Liver (tissue), 9 donors: ENCODE results near the gene DENND4A. TPM values are rescaled to one million over a fixed set of nuclear protein-coding genes. Genes with fewer than 3 reads are reported as not detected.

Experiments used
- DNase-seq: peaks from one replicate; pipeline ENCODE4 v3.0.0-alpha.2; 2017; ENCODE audit warnings: low spot score
- H3K27ac ChIP-seq, 2 donors: one replicate each; pipeline ENCODE4 v1.7.0; 2013; ENCODE audit warnings: inconsistent platforms in 2 of 2, low read length in 2 of 2, control low read depth in 1 of 2, low read depth in 1 of 2, mild to moderate bottlenecking in 1 of 2
- H3K27me3 ChIP-seq, 4 donors: one replicate each; pipeline versions ENCODE4 v1.6.1 to v1.7.0; 2013; ENCODE audit warnings: low read length in 3 of 4, inconsistent platforms in 1 of 4, mild to moderate bottlenecking in 1 of 4, moderate library complexity in 1 of 4; ENCODE audit not compliant: control insufficient read depth in 4 of 4, insufficient read depth in 4 of 4
- H3K36me3 ChIP-seq, 4 donors: one replicate each; pipeline versions ENCODE4 v1.6.1 to v1.7.0; 2013; ENCODE audit warnings: low read length in 3 of 4, mild to moderate bottlenecking in 3 of 4, low read depth in 1 of 4, moderate library complexity in 1 of 4; ENCODE audit not compliant: control insufficient read depth in 4 of 4, insufficient read depth in 3 of 4
- H3K4me1 ChIP-seq, 4 donors: one replicate each; pipeline versions ENCODE4 v1.6.1 to v1.7.0; 2013; ENCODE audit warnings: low read length in 3 of 4, mild to moderate bottlenecking in 3 of 4, moderate library complexity in 1 of 4; ENCODE audit not compliant: control insufficient read depth in 4 of 4, insufficient read depth in 4 of 4
- H3K4me3 ChIP-seq, 3 donors: one replicate each; pipeline versions ENCODE4 v1.6.1 to v1.7.0; 2013; ENCODE audit warnings: low read length in 3 of 3, control low read depth in 1 of 3, low read depth in 1 of 3, mild to moderate bottlenecking in 1 of 3
- H3K9ac ChIP-seq, 2 donors: one replicate each; pipeline ENCODE4 v1.7.0; 2013; ENCODE audit warnings: low read length in 2 of 2, mild to moderate bottlenecking in 2 of 2, moderate library complexity in 2 of 2, control low read depth in 1 of 2, low read depth in 1 of 2
- H3K9me3 ChIP-seq, 4 donors: one replicate each; pipeline versions ENCODE4 v1.6.1 to v1.7.0; 2013; ENCODE audit warnings: low read length in 3 of 4; ENCODE audit not compliant: control insufficient read depth in 4 of 4
- CTCF ChIP-seq: fragments of 150-350 bp; IDR thresholded peaks from 2 replicates; pipeline ENCODE4 v1.5.1; 2017; ENCODE audit warnings: improper control_type of control experiment, low read depth, low read length; ENCODE audit not compliant: missing input control
- EGR1 ChIP-seq, 2 donors: IDR thresholded peaks; 2 replicates each; pipeline ENCODE4 v1.6.1; 2016 to 2018; ENCODE audit warnings: antibody characterized with exemption in 2 of 2, low read depth in 2 of 2
- FOXA1 ChIP-seq: IDR thresholded peaks from 2 replicates; pipeline ENCODE4 v1.6.1; 2016; ENCODE audit warnings: antibody characterized with exemption
- FOXA2 ChIP-seq: IDR thresholded peaks from 2 replicates; pipeline ENCODE4 v1.6.1; 2016; ENCODE audit warnings: antibody characterized with exemption
- GABPA ChIP-seq, 2 donors: IDR thresholded peaks in 1 of 2; conservative IDR thresholded peaks in 1 of 2; 2 replicates each; pipeline ENCODE4 v1.6.1; 2016; ENCODE audit warnings: antibody characterized with exemption in 2 of 2, mild to moderate bottlenecking in 1 of 2, moderate library complexity in 1 of 2
- HNF4A ChIP-seq, 2 donors: conservative IDR thresholded peaks; 2 replicates each; pipeline ENCODE4 v1.6.1; 2016; ENCODE audit warnings: antibody characterized with exemption in 2 of 2, mild to moderate bottlenecking in 2 of 2
- JUND ChIP-seq, 2 donors: IDR thresholded peaks; 2 replicates each; pipeline ENCODE4 v1.6.1; 2016; ENCODE audit warnings: antibody characterized with exemption in 2 of 2
- MAX ChIP-seq: IDR thresholded peaks from 2 replicates; pipeline ENCODE4 v1.6.1; 2016; ENCODE audit warnings: antibody characterized with exemption
- NR2F2 ChIP-seq: IDR thresholded peaks from 2 replicates; pipeline ENCODE4 v1.6.1; 2016; ENCODE audit warnings: antibody characterized with exemption
- RXRA ChIP-seq, 2 donors: IDR thresholded peaks; 2 replicates each; pipeline ENCODE4 v1.6.1; 2017 to 2018; ENCODE audit warnings: antibody characterized with exemption in 2 of 2, mild to moderate bottlenecking in 1 of 2
- SP1 ChIP-seq: IDR thresholded peaks from 2 replicates; pipeline ENCODE4 v1.6.1; 2018; ENCODE audit warnings: antibody characterized with exemption, mild to moderate bottlenecking
- TAF1 ChIP-seq: conservative IDR thresholded peaks from 2 replicates; pipeline ENCODE4 v1.6.1; 2016; ENCODE audit warnings: antibody characterized with exemption, mild to moderate bottlenecking
- YY1 ChIP-seq: IDR thresholded peaks from 2 replicates; pipeline ENCODE4 v1.6.1; 2016; ENCODE audit warnings: antibody characterized with exemption, mild to moderate bottlenecking
- ZBTB33 ChIP-seq: IDR thresholded peaks from 2 replicates; pipeline ENCODE4 v1.6.1; 2016; ENCODE audit warnings: antibody characterized with exemption
- WGBS: extraction: QIAGEN DNeasy Blood & Tissue Kit; methylation state at CpG from one replicate; pipeline ENCODE4 v1.1.7; 2013; 5-methylcytosine and 5-hydroxymethylcytosine counted together
- polyA plus RNA-seq, 2 donors: library from polyadenylated mRNA; stranded (reverse) in 1 of 2; unstranded in 1 of 2; fragments of 200-250 nt in 1 of 2; fragments of >200 nt in 1 of 2; fragmentation: Nextera tagmentation in 1 of 2; extraction: Ambion mirVana in 1 of 2; gene quantifications; one replicate each; pipeline versions ENCODE4 v1.2.1 to v1.2.3, GENCODE V29; 2013 to 2015
- total RNA-seq, 2 donors: library from RNA; depleted of rRNA; stranded (reverse); fragments of >200 nt; gene quantifications; one replicate each; pipeline ENCODE4 v1.2.3, GENCODE V29; 2014
- TF ChIP-seq, protein P1 (sequence below): IDR thresholded peaks from 2 replicates; pipeline ENCODE4 v1.6.1; 2016; ENCODE audit warnings: antibody characterized with exemption, mild to moderate bottlenecking
- donor health status: healthy.
- donor health status: healthy.
- donor health status: healthy.
- donor health status: healthy.
- donor health status: healthy.

DENND4A gene
- total and polyA plus RNA-seq, 4 donors = 5.2 to 75.5 (median 23.9) TPM

DNA sequence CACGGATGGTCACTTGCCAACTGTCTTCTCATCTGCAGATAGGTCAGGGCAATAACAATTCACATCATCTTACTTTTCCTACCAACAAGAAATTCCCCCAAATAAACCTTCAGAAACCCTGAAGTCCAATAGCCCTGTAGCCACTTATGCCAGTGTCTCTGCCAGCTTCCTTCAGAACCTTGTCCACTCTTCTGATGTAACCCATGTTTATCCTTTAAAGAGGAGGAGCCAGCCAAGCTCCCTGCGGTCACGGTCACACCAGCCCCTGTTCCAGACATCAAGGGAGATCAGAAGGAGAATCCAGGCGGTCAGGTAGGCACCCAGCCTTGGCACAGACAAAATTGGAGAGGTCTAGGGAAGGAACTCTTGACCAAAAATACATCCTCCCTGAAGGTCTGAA, 146.7 kb downstream of the DENND4A start:
- H3K9me3 ChIP-seq = no peaks in the 10 kb centered on the region
- no peaks in the 10 kb centered on the region for H3K27me3 ChIP-seq
- 79% methylated on average over 4 of the region's 4 CpGs for WGBS
- no peak overlapping the region for H3K27ac ChIP-seq
- TF ChIP-seq NR2F2 (no peak), ZBTB33 (no peak), YY1 (no peak), RXRA (IDR thresholded peaks at IDR 0.05) (no peak), HNF4A (conservative IDR thresholded peaks at IDR 0.05) (no peak), FOXA2 (no peak), SP1 (no peak), TAF1 (no peak), EGR1 (IDR thresholded peaks at IDR 0.05; ENCODE audit: low read depth in 2 of 2) (no peak), MAX (no peak), FOXA1 (no peak), JUND (IDR thresholded peaks at IDR 0.05) (no peak), GABPA (IDR thresholded peaks at IDR 0.05 in 1 of 2, conservative IDR thresholded peaks at IDR 0.05 in 1 of 2) (no peak)
- TF ChIP-seq, protein P1, sequence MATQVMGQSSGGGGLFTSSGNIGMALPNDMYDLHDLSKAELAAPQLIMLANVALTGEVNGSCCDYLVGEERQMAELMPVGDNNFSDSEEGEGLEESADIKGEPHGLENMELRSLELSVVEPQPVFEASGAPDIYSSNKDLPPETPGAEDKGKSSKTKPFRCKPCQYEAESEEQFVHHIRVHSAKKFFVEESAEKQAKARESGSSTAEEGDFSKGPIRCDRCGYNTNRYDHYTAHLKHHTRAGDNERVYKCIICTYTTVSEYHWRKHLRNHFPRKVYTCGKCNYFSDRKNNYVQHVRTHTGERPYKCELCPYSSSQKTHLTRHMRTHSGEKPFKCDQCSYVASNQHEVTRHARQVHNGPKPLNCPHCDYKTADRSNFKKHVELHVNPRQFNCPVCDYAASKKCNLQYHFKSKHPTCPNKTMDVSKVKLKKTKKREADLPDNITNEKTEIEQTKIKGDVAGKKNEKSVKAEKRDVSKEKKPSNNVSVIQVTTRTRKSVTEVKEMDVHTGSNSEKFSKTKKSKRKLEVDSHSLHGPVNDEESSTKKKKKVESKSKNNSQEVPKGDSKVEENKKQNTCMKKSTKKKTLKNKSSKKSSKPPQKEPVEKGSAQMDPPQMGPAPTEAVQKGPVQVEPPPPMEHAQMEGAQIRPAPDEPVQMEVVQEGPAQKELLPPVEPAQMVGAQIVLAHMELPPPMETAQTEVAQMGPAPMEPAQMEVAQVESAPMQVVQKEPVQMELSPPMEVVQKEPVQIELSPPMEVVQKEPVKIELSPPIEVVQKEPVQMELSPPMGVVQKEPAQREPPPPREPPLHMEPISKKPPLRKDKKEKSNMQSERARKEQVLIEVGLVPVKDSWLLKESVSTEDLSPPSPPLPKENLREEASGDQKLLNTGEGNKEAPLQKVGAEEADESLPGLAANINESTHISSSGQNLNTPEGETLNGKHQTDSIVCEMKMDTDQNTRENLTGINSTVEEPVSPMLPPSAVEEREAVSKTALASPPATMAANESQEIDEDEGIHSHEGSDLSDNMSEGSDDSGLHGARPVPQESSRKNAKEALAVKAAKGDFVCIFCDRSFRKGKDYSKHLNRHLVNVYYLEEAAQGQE = no peak
- no peak overlapping the region for H3K4me3 ChIP-seq
- no peak overlapping the region for H3K9ac ChIP-seq
- no peak for DNase-seq
- no peaks in the 10 kb centered on the region for H3K36me3 ChIP-seq
- H3K4me1 ChIP-seq = no peaks in the 10 kb centered on the region

GRCh38 chr15:65644282-65644681, 147.8 kb downstream of the DENND4A start:
- no peak for DNase-seq
- H3K9me3 ChIP-seq = no peaks in the 10 kb centered on the region
- H3K27me3 ChIP-seq = no peaks in the 10 kb centered on the region
- H3K4me1 ChIP-seq = no peaks in the 10 kb centered on the region
- no peaks in the 10 kb centered on the region for H3K36me3 ChIP-seq
- WGBS = 95% methylated on average over 4 of the region's 4 CpGs
- no peak overlapping the region for H3K9ac ChIP-seq
- H3K4me3 ChIP-seq = no peak overlapping the region
- no peak overlapping the region for H3K27ac ChIP-seq
- no peak for TF ChIP-seq TAF1

DNA sequence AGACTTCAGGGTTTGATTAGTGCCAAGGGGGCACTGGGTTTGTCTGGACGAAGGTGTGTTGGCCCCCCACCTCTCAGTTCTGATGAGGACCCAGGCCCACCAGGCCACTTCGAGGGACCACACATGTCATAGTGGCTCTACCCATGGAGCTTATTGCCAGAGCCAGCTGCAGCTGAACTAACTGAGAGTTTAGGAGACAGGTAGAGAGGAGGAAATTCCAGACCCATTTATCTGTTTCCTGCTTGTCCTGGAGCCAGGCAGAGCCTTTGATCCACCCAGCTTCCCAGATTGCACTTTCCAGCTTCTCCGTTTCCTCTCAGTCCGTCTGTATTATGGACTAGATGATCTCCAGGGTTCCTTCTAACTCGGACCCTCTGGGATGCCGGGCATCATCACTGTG, 149.5 kb downstream of the DENND4A start:
- Histone ChIP-seq H3K9ac (no peak overlapping the region), H3K36me3 (no peaks in the 10 kb centered on the region), H3K4me1 (no peaks in the 10 kb centered on the region), H3K27me3 (no peaks in the 10 kb centered on the region), H3K9me3 (no peaks in the 10 kb centered on the region), H3K4me3 (no peak overlapping the region), H3K27ac (no peak overlapping the region)
- DNase-seq = no peak
- 69% methylated on average over 6 of the region's 6 CpGs for WGBS
- TF ChIP-seq TAF1 (no peak), CTCF (no peak)
